Liver (tissue), 3 donors: Measurements from ENCODE around the gene NUDT1.

ENCODE experiments used
- CTCF ChIP-seq: fragments of 150-350 bp; IDR thresholded peaks from 2 replicates; pipeline ENCODE4 v1.5.1; 2017; ENCODE audit warnings: improper control_type of control experiment, low read depth, low read length; ENCODE audit not compliant: missing input control
- HNF4G ChIP-seq: IDR thresholded peaks from 2 replicates; pipeline ENCODE4 v1.6.1; 2016; ENCODE audit warnings: antibody characterized with exemption
- donor health status: healthy.
- donor health status: healthy.

- TF ChIP-seq CTCF (no peak), HNF4G (no peak)
These were observed 46.4 kb upstream of the NUDT1 start for GRCh38 chr7:2195400-2196246.
